KBM-7 (cell line): ENCODE data around the gene DDX1.

Source experiments
- DNase-seq: peaks from one replicate; pipeline ENCODE4 v3.0.0-alpha.2; 2015
- in situ Hi-C: fragments of 300-500 bp; cut with MboI; formaldehyde crosslinking; loops from 2 replicates; pipeline ENCODE4 v1.14.3; 2020; ENCODE audit warnings: low sequenced_read_pairs, low pct_unique_long_range_greater_than_20kb, mixed read lengths

Gene DDX1

GRCh38 chr2:15639323-15640251 is 47.9 kb downstream of the DDX1 start:
- in situ Hi-C loops, result no loop called here
- no peak for DNase-seq

- in situ Hi-C loops, result no loop called here
- DNase-seq, result peak; percentile 35
Measured at GRCh38 chr2:15640261-15640711, 48.6 kb downstream of the DDX1 start.

GRCh38 chr2:15640784-15641183 is 49.1 kb downstream of the DDX1 start:
- no peak for DNase-seq
- in situ Hi-C loops, result no loop called here

GRCh38 chr2:15641530-15641982 is 49.9 kb downstream of the DDX1 start:
- in situ Hi-C loops, result no loop called here
- DNase-seq, result no peak

DNA sequence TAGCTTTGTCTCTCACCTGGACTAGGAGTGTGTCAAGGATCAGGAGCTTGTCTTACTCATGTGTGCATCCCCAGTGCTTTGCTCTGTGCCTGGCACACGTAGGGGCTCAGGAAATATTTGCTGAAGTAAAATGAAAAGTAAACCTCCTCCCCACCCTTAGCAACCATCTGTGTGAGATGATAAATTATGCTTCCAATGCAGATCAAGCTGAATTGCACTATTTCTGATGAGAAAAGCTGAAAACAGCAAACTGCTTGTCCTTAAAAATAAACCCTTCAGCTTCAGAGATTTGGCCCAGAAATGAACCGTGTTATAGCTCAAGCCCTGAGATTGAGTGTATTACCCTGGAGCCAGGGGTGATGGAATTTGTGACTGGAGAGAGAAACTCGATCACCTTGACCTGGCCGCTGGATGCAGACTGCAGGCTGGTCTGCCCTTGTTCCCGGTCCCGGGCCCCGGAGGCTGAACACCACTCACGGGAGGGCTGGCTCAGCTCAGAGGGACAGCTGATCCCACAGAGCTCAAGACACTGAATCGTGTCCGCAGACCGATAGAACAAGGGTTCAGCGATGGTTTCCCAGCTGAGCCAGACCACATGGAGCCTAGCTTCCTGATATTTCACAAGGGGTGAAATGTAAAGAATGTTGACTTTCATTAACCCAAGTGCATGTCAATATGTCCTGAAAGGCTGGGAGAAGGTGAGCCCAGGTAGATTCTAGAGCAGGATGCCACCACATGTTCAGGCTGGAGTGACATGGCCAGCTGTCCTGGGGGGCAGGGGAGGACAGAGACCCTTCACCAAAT is 50.5 kb downstream of the DDX1 start:
- in situ Hi-C loops, result no loop called here
- DNase-seq, result no peak

DNA sequence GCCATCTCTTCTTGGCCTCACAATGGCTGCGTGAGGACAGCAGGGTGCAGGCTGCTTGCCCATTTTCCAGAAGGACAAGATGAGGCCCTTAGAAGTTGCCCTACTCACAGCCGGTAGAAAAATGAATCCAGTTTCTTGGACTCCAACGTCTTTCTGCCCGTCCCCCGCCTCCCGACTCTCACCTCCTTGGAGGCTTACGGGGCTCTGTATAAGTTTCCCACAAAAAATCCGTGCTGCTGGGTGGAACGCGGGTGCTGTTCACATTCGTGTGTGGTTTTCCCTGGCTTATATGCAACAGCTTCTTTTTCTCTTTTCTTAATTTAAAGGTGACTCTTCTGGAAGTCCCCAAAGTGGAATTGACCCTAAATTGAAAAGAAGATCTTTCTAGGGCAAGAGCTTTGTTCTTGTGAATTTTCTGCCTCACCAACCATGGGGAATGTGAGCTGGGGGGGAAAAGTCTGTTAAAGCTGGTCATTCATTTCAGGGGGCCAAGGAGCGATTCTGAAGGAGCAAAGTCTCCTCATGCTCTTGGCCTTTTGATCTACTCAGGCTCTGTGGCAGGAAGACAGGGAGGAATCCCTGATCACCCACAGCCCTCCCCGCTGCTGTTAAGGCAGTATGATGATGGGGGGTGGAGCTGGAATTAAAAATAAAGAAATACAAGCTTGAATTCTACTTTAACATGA is 51.3 kb downstream of the DDX1 start:
- no peak for DNase-seq
- in situ Hi-C loops, result no loop called here

DNA sequence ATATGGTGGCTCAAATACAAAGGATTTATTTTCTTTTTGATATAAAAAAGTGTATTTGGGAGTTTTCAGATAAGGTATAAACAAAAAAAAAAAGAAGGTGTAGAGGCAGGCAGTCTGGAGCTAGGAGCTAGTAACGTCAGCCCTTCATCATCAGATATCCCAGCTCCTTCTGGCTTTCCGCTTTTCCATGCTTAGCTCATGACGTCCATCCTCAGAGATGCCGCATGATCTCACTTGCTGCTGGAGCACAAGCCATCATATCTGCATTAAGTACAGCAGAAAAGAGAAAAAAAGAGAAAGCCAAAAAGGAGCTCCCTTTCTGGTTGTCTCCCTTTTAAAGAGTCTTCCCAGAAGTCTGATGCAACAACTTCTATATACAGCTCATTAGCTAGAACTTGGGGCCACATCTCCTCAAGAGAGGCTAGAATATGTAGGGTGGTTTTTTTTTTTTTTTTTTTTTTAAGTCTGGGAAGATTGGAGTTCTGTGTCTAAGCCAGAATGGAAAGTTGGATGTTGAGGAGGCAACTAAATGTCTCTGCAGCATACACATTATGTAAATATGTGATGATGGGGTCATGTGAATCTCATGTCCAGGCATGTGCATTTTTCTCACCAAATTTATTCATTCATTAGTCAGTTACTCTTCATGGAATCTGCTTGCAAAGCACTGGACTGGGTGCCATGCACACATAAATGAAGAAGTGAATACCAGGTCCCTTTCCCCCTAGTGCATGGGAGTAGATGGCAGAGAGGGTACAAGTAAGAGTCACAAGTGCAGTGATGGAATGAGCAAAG is 52.3 kb downstream of the DDX1 start:
- DNase-seq, result no peak
- in situ Hi-C loops, result no loop called here

DNA sequence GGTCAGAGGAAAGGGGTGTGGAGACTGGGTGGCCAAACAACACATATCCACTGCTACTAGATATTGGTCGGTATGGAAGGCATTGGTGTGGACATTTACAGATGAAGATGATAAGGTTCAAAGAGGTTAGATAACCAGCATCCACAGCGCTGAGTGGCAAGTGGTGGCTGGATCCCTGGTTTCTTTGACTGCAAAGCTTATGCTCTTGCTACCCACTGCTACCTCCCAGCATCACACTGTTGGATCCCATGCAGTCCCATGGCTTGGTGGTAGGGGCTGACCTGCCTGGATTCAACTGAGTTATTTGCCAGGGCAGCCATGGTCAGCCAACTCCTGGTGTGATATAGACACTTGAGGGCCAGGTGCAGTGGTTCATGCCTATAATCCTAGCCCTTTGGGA is 53.6 kb downstream of the DDX1 start:
- in situ Hi-C loops, result no loop called here
- DNase-seq, result no peak

- no peak for DNase-seq
- in situ Hi-C loops, result no loop called here
Measured at GRCh38 chr2:15645720-15646385, 54.2 kb downstream of the DDX1 start.

GRCh38 chr2:15646661-15647060 is 55.0 kb downstream of the DDX1 start:
- in situ Hi-C loops, result no loop called here
- no peak for DNase-seq

DNA sequence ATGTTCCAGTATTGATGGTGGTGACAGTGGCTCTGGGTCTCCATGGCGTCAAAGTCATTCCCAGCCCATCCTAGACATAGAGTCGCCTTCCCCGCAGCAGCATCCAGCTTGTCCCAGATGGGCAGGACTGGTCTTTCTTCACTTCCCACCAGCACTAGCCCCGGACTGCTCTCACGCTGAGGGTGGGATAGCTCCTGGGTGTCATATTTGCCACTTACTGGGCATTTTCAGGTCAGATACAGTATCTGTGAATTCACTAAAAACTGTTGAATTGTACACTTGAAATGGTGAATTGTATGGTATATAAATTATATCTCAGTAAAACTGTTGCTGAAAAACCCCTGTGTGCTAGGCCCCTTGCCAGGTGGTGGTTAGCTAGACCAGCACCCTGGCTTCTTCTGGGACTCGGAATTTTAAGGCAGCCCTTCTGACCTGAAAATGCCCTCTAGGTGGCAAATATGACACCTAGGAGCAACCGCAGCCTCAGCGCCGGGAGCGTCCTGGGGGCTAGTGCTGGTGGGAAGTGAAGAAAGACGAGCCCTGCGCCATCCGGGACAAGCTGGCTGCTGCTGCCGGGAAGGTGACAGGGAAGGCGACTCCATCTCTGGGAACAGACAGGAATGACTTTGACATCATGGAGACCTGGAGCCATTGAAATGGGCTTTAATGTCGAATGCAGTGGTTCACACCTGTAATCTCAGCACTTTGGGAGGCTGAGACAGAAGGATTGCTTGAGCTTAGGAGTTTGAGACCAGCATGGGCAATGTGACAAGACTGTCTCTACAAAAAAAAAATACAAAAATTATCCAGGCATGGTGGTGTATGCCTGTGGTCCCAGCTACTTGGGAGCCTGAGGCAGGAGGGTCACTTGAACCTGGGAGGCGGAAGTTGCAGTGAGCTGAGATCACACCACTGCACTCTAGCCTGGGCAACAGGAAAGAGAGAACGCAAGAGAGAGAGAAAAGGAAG is 56.2 kb downstream of the DDX1 start:
- in situ Hi-C loops, result no loop called here
- DNase-seq, result no peak

- in situ Hi-C loops, result no loop called here
- DNase-seq, result no peak
Measured at GRCh38 chr2:15648593-15649525, 57.2 kb downstream of the DDX1 start.

- no peak for DNase-seq
- in situ Hi-C loops, result no loop called here
Measured at GRCh38 chr2:15649561-15650255, 58.0 kb downstream of the DDX1 start.

- DNase-seq, result no peak
- in situ Hi-C loops, result no loop called here
Measured at GRCh38 chr2:15650616-15651366, 59.1 kb downstream of the DDX1 start.

GRCh38 chr2:15651367-15651727 is 59.7 kb downstream of the DDX1 start:
- DNase-seq, result no peak
- in situ Hi-C loops, result no loop called here
